Measurements from ENCODE around the gene B3GALT6.
A peak's percentile ranks its signal among the peaks of the same experiment; 100 is the strongest.

B3GALT6 gene

DNA sequence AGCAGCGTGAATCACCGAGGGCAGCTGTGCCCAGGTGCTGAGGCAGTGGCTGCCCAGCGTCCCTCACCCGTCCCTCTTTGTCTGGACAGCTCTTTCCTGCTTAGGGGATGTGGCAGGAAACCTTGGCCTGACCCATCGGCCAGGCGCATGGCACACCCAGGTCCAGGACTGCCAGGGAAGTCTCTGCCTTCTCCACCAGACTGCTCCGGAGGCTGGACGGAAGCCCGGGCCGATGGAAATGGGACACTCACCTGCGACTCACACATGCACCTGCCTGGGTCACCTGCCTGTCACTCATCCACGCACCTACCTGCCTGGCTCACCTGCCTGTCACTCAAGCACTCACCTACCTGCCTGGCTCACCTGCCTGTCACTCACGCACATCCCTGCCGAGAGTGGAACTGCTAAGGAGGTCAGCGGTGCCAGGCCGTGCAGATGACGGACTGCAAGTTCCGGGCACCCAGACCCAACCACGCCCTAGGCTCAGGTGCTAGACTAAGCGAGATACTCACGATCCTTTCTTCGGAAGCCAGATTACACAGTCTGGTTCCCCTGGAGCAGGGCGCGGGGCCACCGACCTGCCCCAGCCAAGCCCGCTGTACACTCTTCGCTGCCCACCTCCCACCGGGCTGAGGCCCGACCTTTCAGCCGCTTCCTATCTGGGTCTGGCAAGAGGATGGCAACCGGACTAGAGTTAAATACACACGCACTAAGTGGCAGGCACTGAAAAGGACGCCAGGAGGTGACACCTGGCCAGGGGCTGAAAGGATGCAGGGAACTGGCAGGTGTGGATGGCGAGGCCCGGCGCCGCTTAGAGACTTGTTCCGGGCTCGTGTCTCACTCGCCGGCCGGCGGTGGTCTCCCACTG lies 40.5 kb downstream of the B3GALT6 start:
- Histone ChIP-seq H3K36me3 (ENCODE audit: control insufficient read depth, insufficient read depth, low read length) (peaks cover 12% of the 10 kb centered on the region), H3K4me1 (ENCODE audit: control insufficient read depth, insufficient read depth, low read length) (peaks cover 5% of the 10 kb centered on the region), H3K9ac (ENCODE audit: low read depth, low read length) (peak overlapping the region; percentile 81), H3K4me3 (ENCODE audit: low read depth, low read length) (peak overlapping the region; percentile 83), H3K27me3 (ENCODE audit: control insufficient read depth, insufficient read depth, low read length) (peaks cover 4% of the 10 kb centered on the region), H3K9me3 (ENCODE audit: control insufficient read depth, insufficient read depth, low read length) (no peaks in the 10 kb centered on the region)

DNA sequence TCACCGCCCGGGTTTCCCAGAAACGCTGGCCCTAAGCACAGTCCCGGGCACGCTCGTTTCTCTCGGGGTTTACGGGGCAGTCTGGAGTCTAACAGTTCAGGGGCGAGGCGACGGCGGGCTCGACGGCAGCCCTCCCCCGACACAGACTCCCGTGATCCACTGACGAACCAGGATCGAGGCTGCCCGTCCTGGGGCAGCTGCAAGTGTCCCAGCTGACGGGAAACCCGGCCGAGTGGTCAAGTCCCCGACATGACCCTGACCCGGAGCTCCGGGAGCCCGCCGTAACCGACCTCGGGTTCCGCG lies 41.1 kb downstream of the B3GALT6 start:
- Histone ChIP-seq H3K4me3 (ENCODE audit: low read depth, low read length) (peak overlapping the region; percentile 83), H3K4me1 (ENCODE audit: control insufficient read depth, insufficient read depth, low read length) (peaks cover 5% of the 10 kb centered on the region), H3K36me3 (ENCODE audit: control insufficient read depth, insufficient read depth, low read length) (peaks cover 8% of the 10 kb centered on the region)

DNA sequence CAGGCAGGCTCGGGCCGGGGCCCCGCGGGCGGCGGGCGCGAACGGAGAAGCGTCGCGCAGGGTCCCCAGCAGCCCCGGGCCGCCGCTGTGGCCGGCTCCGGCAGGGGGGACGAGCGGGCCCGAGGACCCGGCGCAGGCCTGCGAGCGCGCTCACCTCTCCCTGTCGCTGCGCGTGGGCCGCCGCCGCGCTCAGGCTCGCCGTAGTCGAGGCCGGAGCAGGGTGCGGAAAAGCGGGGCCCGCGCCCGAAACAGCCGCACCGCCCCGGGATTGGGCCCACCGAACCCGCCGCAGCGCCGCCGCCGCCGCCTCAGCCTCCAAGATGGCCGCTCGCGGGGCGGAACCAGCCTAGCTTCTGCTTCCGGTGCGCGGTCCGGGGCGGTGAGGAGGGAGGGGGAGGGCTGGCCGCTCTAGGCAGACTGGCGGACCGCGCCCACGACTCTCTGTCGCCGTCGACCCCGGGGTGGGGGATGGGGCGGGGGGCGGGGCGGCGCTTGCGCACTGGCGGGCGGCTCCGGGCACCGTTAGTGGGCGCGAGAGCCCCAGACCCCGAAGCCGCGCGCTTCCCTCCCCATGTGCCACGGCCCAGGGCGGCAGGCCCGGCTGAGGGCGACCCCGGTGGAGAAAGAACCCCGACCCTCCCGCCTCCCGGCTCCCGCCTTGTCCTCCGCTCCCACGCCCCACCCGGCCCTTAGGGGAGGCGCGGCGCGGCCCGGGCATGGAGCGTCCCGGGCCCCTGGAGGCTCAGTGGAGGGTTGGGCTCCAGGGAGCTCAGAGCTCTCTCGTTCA lies 41.7 kb downstream of the B3GALT6 start, which contains the start of gene UBE2J2:
Gene UBE2J2, minus strand, starts transcription at position 343 of the 787 bp plus-strand sequence. CDS start 5,862 bp downstream, outside the sequence.
- Histone ChIP-seq H3K4me3 (ENCODE audit: low read depth, low read length) (peak within 1 kb of the TSS; percentile 83), H3K27me3 (ENCODE audit: control insufficient read depth, insufficient read depth, low read length) (peaks cover 4% of the 10 kb centered on the region), H3K36me3 (ENCODE audit: control insufficient read depth, insufficient read depth, low read length) (peaks cover 7% of the 10 kb centered on the region), H3K9ac (ENCODE audit: low read depth, low read length) (peak within 1 kb of the TSS; percentile 81), H3K9me3 (ENCODE audit: control insufficient read depth, insufficient read depth, low read length) (no peaks in the 10 kb centered on the region), H3K4me1 (ENCODE audit: control insufficient read depth, insufficient read depth, low read length) (peaks cover 5% of the 10 kb centered on the region)

More for the DNA sequence above, 41.1 kb downstream of the B3GALT6 start:
- Histone ChIP-seq H3K27me3 (ENCODE audit: control insufficient read depth, insufficient read depth, low read length) (peaks cover 4% of the 10 kb centered on the region), H3K9ac (ENCODE audit: low read depth, low read length) (peak overlapping the region; percentile 81), H3K9me3 (ENCODE audit: control insufficient read depth, insufficient read depth, low read length) (no peaks in the 10 kb centered on the region)

DNA sequence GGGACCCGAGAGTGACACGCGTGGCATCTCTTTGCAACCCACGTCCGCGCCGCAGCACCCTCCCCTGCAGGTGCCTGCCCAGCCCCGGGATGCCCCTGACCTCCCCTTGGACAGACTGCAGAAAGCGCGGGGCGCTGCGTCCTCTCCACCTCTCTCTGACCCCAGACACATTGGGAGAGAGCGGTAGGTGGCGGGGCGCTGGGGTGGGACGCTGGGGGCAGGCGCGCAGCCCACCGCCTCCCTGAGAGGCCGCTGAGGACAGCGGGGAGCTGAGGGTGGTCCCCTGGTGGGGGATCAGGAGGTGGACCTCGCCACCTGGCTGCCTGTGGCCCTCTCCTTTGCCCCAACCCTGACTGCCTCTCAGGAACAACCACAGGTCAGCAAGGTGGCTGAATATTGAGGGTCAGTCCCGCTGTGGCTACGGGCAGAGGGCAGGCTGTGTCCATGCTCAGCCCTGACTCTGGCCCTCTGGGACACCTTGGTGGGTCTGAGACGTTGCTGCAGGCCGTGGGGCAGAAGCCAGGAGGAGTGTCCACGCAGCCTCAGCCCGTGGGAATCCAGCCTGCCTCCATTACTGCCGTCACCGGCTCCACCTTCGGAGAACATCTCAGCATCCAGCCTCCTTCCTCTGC lies 42.4 kb downstream of the B3GALT6 start:
- Histone ChIP-seq H3K4me1 (ENCODE audit: control insufficient read depth, insufficient read depth, low read length) (peaks cover 5% of the 10 kb centered on the region), H3K4me3 (ENCODE audit: low read depth, low read length) (peak overlapping the region; percentile 56), H3K9me3 (ENCODE audit: control insufficient read depth, insufficient read depth, low read length) (no peaks in the 10 kb centered on the region), H3K27me3 (ENCODE audit: control insufficient read depth, insufficient read depth, low read length) (peaks cover 4% of the 10 kb centered on the region), H3K36me3 (ENCODE audit: control insufficient read depth, insufficient read depth, low read length) (peaks cover 6% of the 10 kb centered on the region), H3K9ac (ENCODE audit: low read depth, low read length) (peak overlapping the region; percentile 60)

DNA sequence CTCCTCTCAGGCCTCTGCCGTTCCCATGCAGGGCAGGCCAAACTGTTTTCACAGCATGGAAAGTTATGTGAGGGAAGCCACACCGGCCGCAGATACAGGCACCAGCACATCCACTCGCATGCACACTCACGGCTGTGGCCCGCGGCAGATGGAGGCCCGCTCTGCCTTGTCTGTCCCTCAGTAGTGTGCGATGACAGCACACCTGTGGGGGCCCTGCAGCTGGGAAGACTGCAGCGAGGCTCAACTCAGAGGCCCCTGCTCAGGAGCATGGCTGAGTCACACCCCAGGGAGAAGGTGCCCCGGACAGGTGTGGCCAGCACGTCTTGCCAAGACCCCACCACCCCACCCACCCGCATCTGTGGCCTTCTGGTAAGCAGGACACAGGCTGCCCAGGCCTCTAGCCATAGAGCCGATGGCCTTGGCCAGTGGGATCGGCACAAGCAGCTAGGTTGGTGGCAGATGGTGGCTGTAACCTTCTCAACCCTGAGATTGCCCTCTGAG lies 42.9 kb downstream of the B3GALT6 start:
- Histone ChIP-seq H3K9me3 (ENCODE audit: control insufficient read depth, insufficient read depth, low read length) (no peaks in the 10 kb centered on the region), H3K4me3 (ENCODE audit: low read depth, low read length) (no peak overlapping the region), H3K27me3 (ENCODE audit: control insufficient read depth, insufficient read depth, low read length) (peaks cover 4% of the 10 kb centered on the region), H3K9ac (ENCODE audit: low read depth, low read length) (peak overlapping the region; percentile 60), H3K4me1 (ENCODE audit: control insufficient read depth, insufficient read depth, low read length) (peaks cover 5% of the 10 kb centered on the region), H3K36me3 (ENCODE audit: control insufficient read depth, insufficient read depth, low read length) (peaks cover 6% of the 10 kb centered on the region)

DNA sequence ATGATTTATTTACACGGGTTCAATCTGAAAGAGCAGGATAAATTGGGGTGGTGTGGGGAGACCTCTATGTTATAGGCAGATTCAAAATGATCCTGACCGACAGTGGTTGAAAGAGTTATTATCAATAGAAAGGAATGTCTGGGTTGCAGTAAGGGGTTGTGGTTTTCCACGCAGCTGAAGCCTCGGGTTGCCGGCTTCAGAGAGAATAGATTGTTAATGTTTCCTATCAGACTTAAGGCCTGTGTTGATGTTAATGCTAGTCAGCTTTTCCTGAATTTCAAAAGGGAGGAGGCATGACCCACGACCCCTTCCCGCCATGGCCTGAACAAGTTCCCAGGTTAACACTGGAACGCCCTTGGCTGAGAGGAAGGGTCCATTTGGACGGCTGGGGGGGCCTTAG lies 43.8 kb downstream of the B3GALT6 start:
- H3K4me1 ChIP-seq (ENCODE audit: control insufficient read depth, insufficient read depth, low read length): peaks cover 5% of the 10 kb centered on the region
- peaks cover 4% of the 10 kb centered on the region for H3K27me3 ChIP-seq (ENCODE audit: control insufficient read depth, insufficient read depth, low read length)
- peaks cover 6% of the 10 kb centered on the region for H3K36me3 ChIP-seq (ENCODE audit: control insufficient read depth, insufficient read depth, low read length)
- no peak overlapping the region for H3K9ac ChIP-seq (ENCODE audit: low read depth, low read length)
- no peaks in the 10 kb centered on the region for H3K9me3 ChIP-seq (ENCODE audit: control insufficient read depth, insufficient read depth, low read length)
- no peak overlapping the region for H3K4me3 ChIP-seq (ENCODE audit: low read depth, low read length)

DNA sequence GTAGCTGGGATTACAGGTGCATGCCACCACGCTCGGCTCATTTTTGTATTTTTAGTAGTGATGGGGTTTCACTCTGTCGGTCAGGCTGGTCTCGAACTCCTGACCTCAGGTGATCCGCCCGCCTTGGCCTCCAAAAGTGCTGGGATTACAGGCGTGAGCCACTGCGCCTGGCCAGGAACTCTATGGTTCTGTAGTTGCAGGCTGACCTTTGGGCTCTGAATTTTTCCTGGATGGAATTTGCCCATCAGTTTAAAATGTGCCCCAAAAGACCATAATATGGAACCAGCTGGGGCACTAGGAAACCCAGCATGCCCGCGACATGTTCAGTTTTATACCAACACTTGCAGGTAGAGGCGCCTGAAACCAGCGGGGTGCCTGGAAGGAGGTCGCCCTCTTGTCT lies 46.6 kb downstream of the B3GALT6 start:
- Histone ChIP-seq H3K36me3 (ENCODE audit: control insufficient read depth, insufficient read depth, low read length) (no peaks in the 10 kb centered on the region), H3K27me3 (ENCODE audit: control insufficient read depth, insufficient read depth, low read length) (peaks cover 4% of the 10 kb centered on the region), H3K9ac (ENCODE audit: low read depth, low read length) (no peak overlapping the region), H3K4me1 (ENCODE audit: control insufficient read depth, insufficient read depth, low read length) (no peaks in the 10 kb centered on the region), H3K9me3 (ENCODE audit: control insufficient read depth, insufficient read depth, low read length) (no peaks in the 10 kb centered on the region), H3K4me3 (ENCODE audit: low read depth, low read length) (no peak overlapping the region)

DNA sequence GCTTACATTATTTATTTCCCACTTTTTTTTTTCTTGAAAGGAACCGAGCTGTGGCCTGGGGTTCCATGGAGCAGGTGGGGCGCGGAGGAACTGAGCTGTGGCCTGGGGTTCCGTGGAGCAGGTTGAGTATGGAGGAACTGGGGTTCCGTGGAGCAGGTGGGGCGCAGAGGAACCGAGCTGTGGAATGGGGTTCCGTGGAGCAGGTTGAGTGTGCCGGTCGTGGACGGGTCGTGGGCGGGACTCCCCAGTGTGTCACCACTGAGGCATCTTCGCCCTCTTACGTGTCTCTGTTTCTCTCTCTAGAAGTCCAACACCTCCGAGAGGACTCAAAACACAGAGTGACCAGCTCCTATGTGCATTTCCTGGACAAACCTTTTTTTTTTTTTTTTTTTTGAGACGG lies 47.0 kb downstream of the B3GALT6 start:
- Histone ChIP-seq H3K9ac (ENCODE audit: low read depth, low read length) (no peak overlapping the region), H3K9me3 (ENCODE audit: control insufficient read depth, insufficient read depth, low read length) (no peaks in the 10 kb centered on the region), H3K36me3 (ENCODE audit: control insufficient read depth, insufficient read depth, low read length) (no peaks in the 10 kb centered on the region), H3K4me3 (ENCODE audit: low read depth, low read length) (no peak overlapping the region), H3K4me1 (ENCODE audit: control insufficient read depth, insufficient read depth, low read length) (no peaks in the 10 kb centered on the region), H3K27me3 (ENCODE audit: control insufficient read depth, insufficient read depth, low read length) (peaks cover 4% of the 10 kb centered on the region)

DNA sequence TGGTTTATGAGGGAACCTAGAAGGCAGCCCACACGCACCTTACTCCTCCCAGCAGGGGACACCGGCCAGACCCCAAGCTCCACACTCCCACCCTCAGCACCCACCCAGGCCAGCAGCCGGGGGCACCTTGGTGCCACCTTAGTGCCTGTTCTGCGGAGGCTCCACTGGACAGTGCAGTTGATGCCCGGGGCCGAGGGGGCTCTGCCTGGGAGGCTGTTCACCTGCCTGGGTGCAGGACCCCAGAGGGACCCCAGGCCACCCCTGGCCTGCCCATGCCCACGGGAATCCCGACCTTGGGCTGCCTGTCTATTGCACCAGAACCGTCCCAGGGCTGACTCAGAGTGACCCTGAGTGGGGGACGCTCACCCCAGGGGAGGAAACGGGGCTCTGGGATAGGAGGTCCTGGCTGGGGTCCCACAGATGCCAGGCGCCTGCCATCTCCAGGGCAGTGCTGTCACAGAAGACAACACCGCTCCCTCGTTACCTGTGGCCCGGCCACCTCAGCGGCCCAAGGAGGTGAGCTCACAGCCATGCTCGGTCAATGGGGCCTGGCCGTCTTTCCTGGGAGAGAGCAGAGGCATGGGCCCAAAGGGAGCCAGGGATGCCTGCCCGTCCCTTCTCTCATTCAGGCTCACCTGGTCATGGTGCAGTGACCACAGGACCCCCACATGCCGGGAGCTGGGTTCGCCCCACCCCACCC lies 48.9 kb downstream of the B3GALT6 start:
- no peaks in the 10 kb centered on the region for H3K9me3 ChIP-seq (ENCODE audit: control insufficient read depth, insufficient read depth, low read length)
- no peaks in the 10 kb centered on the region for H3K36me3 ChIP-seq (ENCODE audit: control insufficient read depth, insufficient read depth, low read length)
- no peaks in the 10 kb centered on the region for H3K27me3 ChIP-seq (ENCODE audit: control insufficient read depth, insufficient read depth, low read length)
- no peak overlapping the region for H3K4me3 ChIP-seq (ENCODE audit: low read depth, low read length)
- no peaks in the 10 kb centered on the region for H3K4me1 ChIP-seq (ENCODE audit: control insufficient read depth, insufficient read depth, low read length)
- H3K9ac ChIP-seq (ENCODE audit: low read depth, low read length): no peak overlapping the region

DNA sequence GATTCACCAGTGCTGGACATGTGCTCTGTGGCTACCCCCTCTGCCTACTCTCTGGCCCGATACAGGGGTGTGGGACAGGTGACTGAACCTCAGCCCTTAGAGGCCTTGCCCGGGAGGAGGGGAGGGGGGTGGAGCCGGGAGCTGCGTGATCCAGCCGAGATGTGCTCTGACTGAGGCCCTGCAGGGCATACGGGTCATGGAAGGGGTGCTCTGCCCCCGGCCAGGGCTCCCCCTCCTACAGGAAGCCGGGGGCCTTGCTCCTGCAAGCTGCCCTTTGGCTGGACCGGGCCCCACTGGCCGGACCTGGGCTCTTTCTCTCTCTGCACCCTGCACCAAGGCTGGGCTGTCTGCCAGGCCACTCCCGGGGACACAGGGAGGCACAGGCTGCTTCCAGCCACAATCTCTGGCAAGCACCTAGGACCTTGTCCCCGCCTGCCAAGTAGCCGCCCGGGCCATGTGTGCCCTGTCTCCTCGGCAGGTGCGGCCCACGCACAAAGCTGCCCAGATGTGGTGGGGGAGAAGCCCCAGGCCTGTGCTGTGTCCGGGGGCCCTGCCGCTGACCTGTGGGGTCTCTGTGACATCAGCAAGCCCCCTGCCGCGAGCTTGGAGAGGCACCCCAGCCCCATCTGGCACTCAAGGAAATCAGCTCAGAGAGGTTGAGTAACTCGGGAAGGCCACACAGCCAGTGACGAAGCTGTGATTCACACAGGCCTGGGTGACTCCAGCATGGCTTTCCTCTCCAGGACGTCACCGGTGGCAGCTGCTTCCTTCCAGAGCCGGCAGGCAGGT lies 49.7 kb downstream of the B3GALT6 start:
- Histone ChIP-seq H3K36me3 (ENCODE audit: control insufficient read depth, insufficient read depth, low read length) (no peaks in the 10 kb centered on the region), H3K4me3 (ENCODE audit: low read depth, low read length) (no peak overlapping the region), H3K4me1 (ENCODE audit: control insufficient read depth, insufficient read depth, low read length) (no peaks in the 10 kb centered on the region), H3K27me3 (ENCODE audit: control insufficient read depth, insufficient read depth, low read length) (no peaks in the 10 kb centered on the region), H3K9ac (ENCODE audit: low read depth, low read length) (no peak overlapping the region), H3K9me3 (ENCODE audit: control insufficient read depth, insufficient read depth, low read length) (no peaks in the 10 kb centered on the region)
